Endothelial cell (in vitro differentiated cells): ENCODE results near the gene LSM14B. TPM values are rescaled to one million over a fixed set of nuclear protein-coding genes. Genes with fewer than 3 reads are reported as not detected.
"Not testable (repeated sequence)": the region's sequence is repeated elsewhere in the genome, so short reads cannot be mapped to it uniquely, and the experiment has no call there.

Experiments
- DNase-seq: peaks from one replicate; pipeline ENCODE4 v3.0.0; 2021; ENCODE audit warnings: low spot score
- H3K27ac Mint-ChIP-seq: one replicate; pipeline ENCODE4 v1.8.0; 2021; ENCODE audit warnings: mixed read lengths, inconsistent platforms; ENCODE audit not compliant: unreplicated experiment
- H3K27me3 Mint-ChIP-seq: one replicate; pipeline ENCODE4 v1.8.0; 2021; ENCODE audit warnings: mild to moderate bottlenecking, moderate library complexity, mixed read lengths, inconsistent platforms; ENCODE audit not compliant: unreplicated experiment
- H3K36me3 Mint-ChIP-seq: one replicate; pipeline ENCODE4 v1.8.0; 2021; ENCODE audit warnings: mild to moderate bottlenecking, low read depth, mixed read lengths, inconsistent platforms; ENCODE audit not compliant: unreplicated experiment
- H3K4me1 Mint-ChIP-seq: one replicate; pipeline ENCODE4 v1.8.0; 2021; ENCODE audit warnings: mild to moderate bottlenecking, mixed read lengths, inconsistent platforms; ENCODE audit not compliant: unreplicated experiment
- H3K4me3 Mint-ChIP-seq: one replicate; pipeline ENCODE4 v1.8.0; 2021; ENCODE audit warnings: mild to moderate bottlenecking, mixed read lengths, inconsistent platforms; ENCODE audit not compliant: unreplicated experiment
- H3K9me3 Mint-ChIP-seq: one replicate; pipeline ENCODE4 v1.8.0; 2021; ENCODE audit warnings: mixed read lengths, inconsistent platforms; ENCODE audit not compliant: unreplicated experiment
- CTCF ChIP-seq: fragments of 200-600 bp; sonication (generic); IDR thresholded peaks from one replicate; pipeline ENCODE4 v1.5.0; 2021; ENCODE audit warnings: antibody characterized with exemption; ENCODE audit not compliant: unreplicated experiment
- total RNA-seq: library from RNA; stranded (reverse); fragmentation: NEBNext Ultra II Directional; extraction: Animal tissue kit (Norgen Biotek cat#: 25700); gene quantifications from one replicate; pipeline ENCODE4 v1.2.1, GENCODE V29; 2021; ENCODE audit not compliant: unreplicated experiment

Gene LSM14B
- total RNA-seq, 1 donor from 2014 or later, result 35.3 TPM

GRCh38 chr20:62111148-62111547 is 11.1 kb upstream of the LSM14B start:
- DNase-seq, result no peak
- no peaks in the 10 kb centered on the region for H3K4me1 Mint-ChIP-seq
- peaks cover 12% of the 10 kb centered on the region for H3K36me3 Mint-ChIP-seq
- peaks cover 7% of the 10 kb centered on the region for H3K27me3 Mint-ChIP-seq
- peak overlapping the region; percentile 31 for H3K4me3 Mint-ChIP-seq
- H3K27ac Mint-ChIP-seq, result no peak overlapping the region
- TF ChIP-seq CTCF, result no peak
- peaks cover 6% of the 10 kb centered on the region for H3K9me3 Mint-ChIP-seq

GRCh38 chr20:62112368-62112767 is 9.9 kb upstream of the LSM14B start:
- Mint-ChIP-seq H3K4me1 (no peaks in the 10 kb centered on the region), H3K27me3 (peaks cover 7% of the 10 kb centered on the region), H3K36me3 (peaks cover 12% of the 10 kb centered on the region), H3K27ac (no peak overlapping the region), H3K9me3 (peaks cover 6% of the 10 kb centered on the region), H3K4me3 (no peak overlapping the region)
- DNase-seq, result no peak
- no peak for TF ChIP-seq CTCF

- Mint-ChIP-seq H3K27me3 (peaks cover 8% of the 10 kb centered on the region), H3K4me1 (no peaks in the 10 kb centered on the region), H3K36me3 (peaks cover 4% of the 10 kb centered on the region), H3K27ac (no peak overlapping the region), H3K4me3 (no peak overlapping the region), H3K9me3 (no peaks in the 10 kb centered on the region)
- DNase-seq, result no peak
- no peak for TF ChIP-seq CTCF
These were observed 7.4 kb upstream of the LSM14B start for GRCh38 chr20:62114894-62115293.

DNA sequence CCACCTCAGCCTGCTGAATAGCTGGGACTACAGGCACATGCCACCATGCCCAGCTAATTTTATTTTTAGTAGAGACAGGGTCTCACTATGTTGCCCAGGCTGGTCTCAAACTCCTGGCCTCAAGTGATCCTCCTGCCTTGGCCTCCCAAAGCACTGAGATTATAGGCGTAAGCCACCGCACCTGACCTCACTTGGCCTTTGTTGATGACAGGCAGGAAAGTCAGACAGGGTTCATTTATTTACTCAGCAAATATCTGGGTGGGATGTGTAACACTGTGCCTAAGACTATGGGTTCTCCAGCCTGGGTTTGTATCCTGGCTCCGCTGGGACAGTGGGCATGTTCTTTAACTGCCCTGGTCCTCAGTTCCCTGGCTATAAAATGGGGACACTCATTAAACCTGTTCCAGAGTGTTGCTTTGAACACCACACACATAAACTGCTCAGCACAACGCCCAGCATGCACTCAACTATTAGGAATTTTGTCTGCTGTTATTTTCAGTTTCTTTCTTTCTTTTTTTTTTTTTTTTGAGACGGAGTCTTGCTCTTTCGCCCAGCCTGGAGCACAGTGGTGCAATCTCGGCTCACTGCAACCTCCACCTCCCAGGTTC is 6.4 kb upstream of the LSM14B start:
- H3K9me3 Mint-ChIP-seq, DNase-seq, H3K4me3 Mint-ChIP-seq, H3K27me3 Mint-ChIP-seq, H3K36me3 Mint-ChIP-seq, H3K27ac Mint-ChIP-seq, H3K4me1 Mint-ChIP-seq: not testable (repeated sequence)

DNA sequence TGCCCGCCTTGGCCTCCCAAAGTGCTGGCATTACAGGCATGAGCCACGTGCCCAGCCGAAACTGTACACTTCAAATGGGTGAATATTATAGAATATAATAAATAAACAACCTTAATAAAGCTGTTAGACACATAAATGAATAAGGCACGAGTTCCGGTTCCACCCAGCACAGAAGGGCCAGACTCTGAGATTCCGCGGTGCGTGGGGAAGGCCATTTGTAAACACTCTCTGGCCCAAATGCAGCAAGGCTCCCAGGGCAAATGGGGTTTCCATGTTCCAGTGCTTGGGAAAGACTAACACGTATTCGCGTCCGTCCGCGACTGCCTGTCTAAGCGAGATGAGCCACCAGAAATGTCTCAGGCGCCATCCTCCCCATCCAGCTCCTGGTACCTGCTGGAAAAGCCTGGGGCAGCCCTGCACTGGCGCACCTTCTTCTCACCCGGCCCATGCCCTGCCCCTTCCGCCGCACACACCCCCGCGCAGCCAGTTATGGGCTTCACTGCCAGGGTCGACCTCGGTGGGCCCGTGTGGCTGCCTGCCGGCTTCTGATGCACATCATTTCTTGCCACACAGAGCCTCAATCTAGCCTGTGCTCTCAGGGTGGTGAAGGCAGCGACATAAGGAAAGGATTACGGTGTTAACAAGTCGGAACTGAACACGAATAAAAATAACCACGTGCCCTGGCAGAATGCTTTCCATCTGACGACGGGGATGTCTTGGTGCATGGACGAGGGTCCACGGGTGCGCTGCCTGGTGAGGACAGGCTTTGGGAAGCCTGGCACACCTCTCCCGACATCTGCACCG is 5.5 kb upstream of the LSM14B start:
- no peak overlapping the region for H3K4me3 Mint-ChIP-seq
- peaks cover 3% of the 10 kb centered on the region for H3K36me3 Mint-ChIP-seq
- H3K27ac Mint-ChIP-seq, result no peak overlapping the region
- no peaks in the 10 kb centered on the region for H3K9me3 Mint-ChIP-seq
- H3K4me1 Mint-ChIP-seq, result peaks cover 2% of the 10 kb centered on the region
- peaks cover 6% of the 10 kb centered on the region for H3K27me3 Mint-ChIP-seq
- no peak for TF ChIP-seq CTCF
- no peak for DNase-seq
